Neural cell (in vitro differentiated cells): ENCODE data around the gene PSG1. TPM values are rescaled to one million over a fixed set of nuclear protein-coding genes. Genes with fewer than 3 reads are reported as not detected.
"Not testable (repeated sequence)": the region's sequence is repeated elsewhere in the genome, so short reads cannot be mapped to it uniquely, and the experiment has no call there.

Experiments used
- H2AFZ ChIP-seq: fragments of 200-600, 300-800 bp; sonication (generic), shearing (Covaris generic); 2 replicates; pipeline ENCODE4 v1.6.0; 2014; ENCODE audit warnings: low read depth, mild to moderate bottlenecking, antibody characterized with exemption, low read length, moderate library complexity
- H3F3A ChIP-seq: fragments of 200-600 bp; shearing (Covaris generic); 2 replicates; pipeline ENCODE4 v1.6.1; 2016; ENCODE audit warnings: mild to moderate bottlenecking, moderate library complexity, mixed read lengths, antibody characterized with exemption, low read length; ENCODE audit not compliant: insufficient read depth, poor library complexity, severe bottlenecking
- H3K27ac ChIP-seq: fragments of 200-600, 300-800 bp; sonication (generic), shearing (Covaris generic); 2 replicates; pipeline ENCODE4 v1.5.1; 2014; ENCODE audit warnings: mild to moderate bottlenecking, low read length, moderate library complexity
- H3K27me3 ChIP-seq: fragments of 300-800, 200-600 bp; sonication (generic), shearing (Covaris generic); 2 replicates; pipeline ENCODE4 v1.6.0; 2014; ENCODE audit warnings: mild to moderate bottlenecking, low read depth, low read length, moderate library complexity; ENCODE audit not compliant: insufficient read depth
- H3K36me3 ChIP-seq: fragments of 300-800, 200-600 bp; sonication (generic), shearing (Covaris generic); 2 replicates; pipeline ENCODE4 v1.5.1; 2014; ENCODE audit warnings: mild to moderate bottlenecking, antibody characterized with exemption, low read length, moderate library complexity; ENCODE audit not compliant: insufficient read depth
- H3K4me2 ChIP-seq: fragments of 300-800, 200-600 bp; sonication (generic), shearing (Covaris generic); 2 replicates; pipeline ENCODE4 v1.6.0; 2014; ENCODE audit warnings: mild to moderate bottlenecking, low read length
- H3K4me3 ChIP-seq: fragments of 300-800, 200-600 bp; sonication (generic), shearing (Covaris generic); 2 replicates; pipeline ENCODE4 v1.5.1; 2014; ENCODE audit warnings: mild to moderate bottlenecking, low read length, moderate library complexity
- H3K79me2 ChIP-seq: fragments of 200-600 bp; shearing (Covaris generic); replicated peaks from 2 replicates; pipeline ENCODE4 v1.6.0; 2014; ENCODE audit warnings: mild to moderate bottlenecking, low read length, moderate library complexity; ENCODE audit not compliant: insufficient read depth
- H3K9ac ChIP-seq: fragments of 300-800, 200-600 bp; sonication (generic), shearing (Covaris generic); 2 replicates; pipeline ENCODE4 v1.6.1; 2016; ENCODE audit warnings: mild to moderate bottlenecking, low read length, mixed read lengths
- H3K9me2 ChIP-seq: fragments of 200-600 bp; shearing (Covaris generic); 2 replicates; pipeline ENCODE4 v1.6.1; 2016; ENCODE audit warnings: mild to moderate bottlenecking, low read length, mixed read lengths; ENCODE audit not compliant: insufficient read depth
- H3K9me3 ChIP-seq: fragments of 200-600, 300-800 bp; sonication (generic), shearing (Covaris generic); 2 replicates; pipeline ENCODE4 v1.6.1; 2016; ENCODE audit warnings: mild to moderate bottlenecking, mixed run types, low read length, moderate library complexity, mixed read lengths
- H4K20me1 ChIP-seq: fragments of 200-600 bp; shearing (Covaris generic); 2 replicates; pipeline ENCODE4 v1.6.1; 2016; ENCODE audit warnings: mild to moderate bottlenecking, mixed run types; ENCODE audit not compliant: insufficient read depth
- polyA plus RNA-seq: library from polyadenylated mRNA; depleted of rRNA; stranded (reverse); fragments of >200 nt; gene quantifications from 2 replicates; pipeline ENCODE4 v1.2.3, GENCODE V29; 2014

The PSG1 gene
- polyA plus RNA-seq, 1 donor from 2014 or later = not detected

- not testable (repeated sequence) for H3F3A ChIP-seq, H3K4me2 ChIP-seq, H4K20me1 ChIP-seq, H3K9me3 ChIP-seq, H2AFZ ChIP-seq, H3K36me3 ChIP-seq, H3K27ac ChIP-seq, H3K27me3 ChIP-seq, H3K9ac ChIP-seq, H3K9me2 ChIP-seq, H3K4me3 ChIP-seq, H3K79me2 ChIP-seq
Measured at GRCh38 chr19:42882010-42882409, 2.5 kb upstream of the PSG1 start.

DNA sequence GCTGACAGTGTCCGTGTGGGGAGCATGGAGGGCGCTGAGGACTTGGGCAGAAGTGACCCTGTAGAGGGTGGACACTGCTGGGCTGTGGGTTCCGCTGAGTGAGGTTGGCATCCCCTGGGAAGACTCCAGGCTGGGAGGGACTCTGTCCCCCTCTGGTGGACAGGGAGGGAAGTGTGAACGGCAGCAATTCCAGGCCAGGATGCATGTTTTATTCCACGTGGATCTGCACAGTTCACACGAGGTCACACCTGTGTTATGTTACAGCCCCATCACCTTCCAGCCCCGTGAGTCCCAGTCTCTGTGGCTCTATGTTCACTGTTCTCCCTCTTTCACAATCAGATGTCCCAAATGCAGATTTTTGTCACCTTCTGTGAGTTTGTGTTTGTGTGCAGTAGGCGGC, 1.8 kb upstream of the PSG1 start:
- H3K4me3 ChIP-seq, H2AFZ ChIP-seq, H3K9me3 ChIP-seq, H3K79me2 ChIP-seq, H3K9me2 ChIP-seq, H3K4me2 ChIP-seq, H3F3A ChIP-seq, H3K9ac ChIP-seq, H3K27ac ChIP-seq, H3K36me3 ChIP-seq, H4K20me1 ChIP-seq, H3K27me3 ChIP-seq: not testable (repeated sequence)

GRCh38 chr19:42880621-42881020, 1.1 kb upstream of the PSG1 start:
- not testable (repeated sequence) for H3K9me2 ChIP-seq, H2AFZ ChIP-seq, H3K36me3 ChIP-seq, H4K20me1 ChIP-seq, H3K79me2 ChIP-seq, H3K27me3 ChIP-seq, H3K9ac ChIP-seq, H3K27ac ChIP-seq, H3K4me3 ChIP-seq, H3K9me3 ChIP-seq, H3K4me2 ChIP-seq, H3F3A ChIP-seq

- H4K20me1 ChIP-seq, H3K27ac ChIP-seq, H3K9ac ChIP-seq, H3K79me2 ChIP-seq, H3K9me3 ChIP-seq, H3K27me3 ChIP-seq, H3K36me3 ChIP-seq, H3F3A ChIP-seq, H2AFZ ChIP-seq, H3K4me3 ChIP-seq, H3K9me2 ChIP-seq, H3K4me2 ChIP-seq: not testable (repeated sequence)
Measured at GRCh38 chr19:42876596-42876995, 2.9 kb downstream of the PSG1 start.

DNA sequence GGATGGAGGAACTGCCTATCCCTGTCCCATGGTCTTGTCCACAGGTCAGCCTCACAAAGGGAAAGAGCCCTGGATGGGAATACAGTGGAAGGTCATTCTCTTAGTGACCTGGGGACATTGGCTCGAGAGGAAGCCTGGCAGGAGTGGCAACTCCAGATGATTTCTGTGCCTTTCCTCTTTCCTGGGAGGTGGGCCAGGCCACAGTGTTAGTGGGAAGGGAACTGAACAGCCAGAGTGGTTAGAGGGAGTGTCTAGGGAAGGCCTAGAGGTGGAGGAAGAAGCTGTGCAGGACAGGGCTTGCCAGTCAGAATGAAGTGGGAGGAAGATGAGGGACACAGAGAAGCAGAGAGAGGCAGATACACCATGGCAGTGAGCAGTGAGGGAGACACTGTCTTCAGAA, 3.6 kb downstream of the PSG1 start:
- not testable (repeated sequence) for H3K9ac ChIP-seq, H3K4me2 ChIP-seq, H3K79me2 ChIP-seq

GRCh38 chr19:42874901-42875813, 4.4 kb downstream of the PSG1 start:
- not testable (repeated sequence) for H3K9me3 ChIP-seq, H3K4me2 ChIP-seq, H3K9ac ChIP-seq, H3K36me3 ChIP-seq, H3K79me2 ChIP-seq, H2AFZ ChIP-seq, H3K4me3 ChIP-seq, H3K9me2 ChIP-seq, H3F3A ChIP-seq, H3K27ac ChIP-seq, H4K20me1 ChIP-seq, H3K27me3 ChIP-seq

More for the DNA sequence above, 3.6 kb downstream of the PSG1 start:
- H3K27ac ChIP-seq, H3K36me3 ChIP-seq, H3F3A ChIP-seq, H4K20me1 ChIP-seq, H3K4me3 ChIP-seq, H3K27me3 ChIP-seq, H3K9me3 ChIP-seq, H3K9me2 ChIP-seq, H2AFZ ChIP-seq: not testable (repeated sequence)

- not testable (repeated sequence) for H3K4me3 ChIP-seq, H3K27ac ChIP-seq, H4K20me1 ChIP-seq, H3K9me2 ChIP-seq, H3K27me3 ChIP-seq, H3K36me3 ChIP-seq, H3K79me2 ChIP-seq, H3K9ac ChIP-seq, H3K4me2 ChIP-seq, H3F3A ChIP-seq, H2AFZ ChIP-seq, H3K9me3 ChIP-seq
Measured at GRCh38 chr19:42874136-42874535, 5.4 kb downstream of the PSG1 start.
